ENCODE results near the gene ZSWIM1. TPM values are rescaled to one million over a fixed set of nuclear protein-coding genes. Genes with fewer than 3 reads are reported as not detected.

The ZSWIM1 gene
- total RNA-seq, 1 experiment from 2014 or later = 17.4 TPM

GRCh38 chr20:45894797-45895196, 13.8 kb downstream of the ZSWIM1 start:
- CTCF ChIA-PET = no interaction called here
- POLR2A ChIA-PET = interaction anchor here (0.6 kb wide), 1 partner anchor 33 kb away, joined by 3 read pairs; no protein-coding TSS in a partner anchor
- Mint-ChIP-seq H3K36me3 (peaks cover 21% of the 10 kb centered on the region), H3K9me3 (no peaks in the 10 kb centered on the region), H3K27me3 (ENCODE audit: low read depth) (no peaks in the 10 kb centered on the region; the same call in 1 of the 2 replicates), H3K4me1 (peaks cover 8% of the 10 kb centered on the region), H3K4me3 (no peak overlapping the region), H3K27ac (no peak overlapping the region)
- DNase-seq (ENCODE audit: low spot score) (no peak), ATAC-seq (no peak)
- TF ChIP-seq MXD4 (CRISPR knock-in tag; IDR thresholded peaks at IDR 0.05; ENCODE audit: borderline replicate concordance) (no peak), ZNF396 (CRISPR knock-in tag; IDR thresholded peaks at IDR 0.05; ENCODE audit: borderline replicate concordance) (no peak), HMGXB4 (CRISPR knock-in tag; IDR thresholded peaks at IDR 0.05) (no peak), ZBTB21 (CRISPR knock-in tag; IDR thresholded peaks at IDR 0.05; ENCODE audit: borderline replicate concordance) (no peak), ERG (CRISPR knock-in tag; IDR thresholded peaks at IDR 0.05) (no peak), SMAD4 (CRISPR knock-in tag; IDR thresholded peaks at IDR 0.05) (no peak), ZNF263 (CRISPR knock-in tag; IDR thresholded peaks at IDR 0.05; ENCODE audit: low read depth) (no peak), MYBL2 (CRISPR knock-in tag; IDR thresholded peaks at IDR 0.05) (no peak), NFYB (CRISPR knock-in tag; conservative IDR thresholded peaks at IDR 0.05; ENCODE audit: low read depth) (no peak)

GRCh38 chr20:45896641-45897161, 15.7 kb downstream of the ZSWIM1 start:
- POLR2A ChIA-PET = no interaction called here
- ATAC-seq = no peak
- DNase-seq (ENCODE audit: low spot score) = no peak
- TF ChIP-seq AR (CRISPR knock-in tag; IDR thresholded peaks at IDR 0.05) (no peak), ZNF317 (CRISPR knock-in tag; IDR thresholded peaks at IDR 0.05; ENCODE audit: borderline replicate concordance, low read depth) (no peak), ZNF138 (CRISPR knock-in tag; conservative IDR thresholded peaks at IDR 0.05) (no peak), KAT7 (CRISPR knock-in tag; IDR thresholded peaks at IDR 0.05; ENCODE audit: borderline replicate concordance) (no peak), ZNF671 (CRISPR knock-in tag; IDR thresholded peaks at IDR 0.05) (no peak), ATF6 (CRISPR knock-in tag; IDR thresholded peaks at IDR 0.05) (no peak), MLX (CRISPR knock-in tag; IDR thresholded peaks at IDR 0.05) (no peak), NR3C1 (CRISPR knock-in tag; conservative IDR thresholded peaks at IDR 0.05; ENCODE audit: low read depth) (no peak), ZMAT4 (CRISPR knock-in tag; IDR thresholded peaks at IDR 0.05) (no peak)
- no peaks in the 10 kb centered on the region for H3K27me3 Mint-ChIP-seq (ENCODE audit: low read depth)
- CTCF ChIA-PET = no interaction called here
- no peak overlapping the region for H3K27ac Mint-ChIP-seq
- H3K9me3 Mint-ChIP-seq = no peaks in the 10 kb centered on the region
- peaks cover 6% of the 10 kb centered on the region for H3K4me1 Mint-ChIP-seq
- no peak overlapping the region for H3K4me3 Mint-ChIP-seq
- peaks cover 23% of the 10 kb centered on the region for H3K36me3 Mint-ChIP-seq

Measured in WTC11 (cell line).